HG03565 (cell line): Measurements from ENCODE around the gene LYZL1.
"Not testable (repeated sequence)": the region's sequence is repeated elsewhere in the genome, so short reads cannot be mapped to it uniquely, and the experiment has no call there.

Experiments
- ATAC-seq: cut with Tn5 transposase; IDR thresholded peaks from one replicate; pipeline ENCODE4 v1.9.1; 2021; ENCODE audit warnings: mild to moderate bottlenecking, moderate library complexity; ENCODE audit not compliant: unreplicated experiment

Gene LYZL1

GRCh38 chr10:29288906-29289305 lies at the start of gene LYZL1:
TSS of gene LYZL1 (plus strand) at chr10:29289070. CDS start at chr10:29291868, 2,798 bp downstream.
- ATAC-seq = not testable (repeated sequence)

DNA sequence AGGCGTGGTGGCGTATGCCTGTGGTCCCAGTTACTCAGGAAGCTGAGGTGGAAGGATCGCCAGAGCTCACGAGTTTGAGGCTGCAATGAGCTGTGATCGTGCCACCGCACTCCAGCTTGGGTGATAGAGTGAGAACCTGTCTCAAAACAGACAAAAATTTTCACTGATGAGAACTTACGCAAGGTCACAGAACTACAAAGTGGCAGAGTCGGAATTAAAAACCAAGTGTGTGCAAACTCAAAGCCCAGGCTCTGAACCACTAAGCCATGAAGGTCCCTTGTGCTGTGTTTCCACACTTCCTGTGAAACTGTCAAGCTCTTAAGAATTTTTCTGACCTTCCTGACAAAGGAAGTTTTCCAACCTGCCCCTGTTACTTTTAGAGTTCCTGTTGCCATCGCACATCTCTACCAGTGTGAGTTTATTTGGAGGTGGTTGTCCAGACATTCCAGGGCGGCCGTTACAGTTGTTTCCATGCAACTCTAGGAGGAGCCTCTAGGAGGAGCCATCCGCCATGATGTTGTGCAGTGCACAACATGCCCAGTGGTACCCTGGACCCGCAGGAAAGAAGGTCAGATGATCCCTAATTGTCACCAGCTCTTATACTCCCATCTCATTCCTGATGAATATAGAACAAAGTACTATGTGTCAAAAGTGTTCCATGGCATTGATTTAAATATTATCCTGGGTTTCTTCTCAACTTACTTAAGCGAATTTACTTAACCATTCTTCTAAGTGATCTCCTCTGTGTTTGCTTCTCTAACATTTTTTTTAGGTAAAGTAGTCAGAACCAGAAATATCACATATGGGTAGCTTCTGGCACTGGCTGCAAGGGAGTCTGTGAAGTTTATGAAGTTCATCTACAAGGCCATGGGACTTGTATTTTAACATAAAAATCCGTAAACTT lies 49.0 kb upstream of the LYZL1 start:
- ATAC-seq = no peak

- no peak for ATAC-seq
Measured at GRCh38 chr10:29240986-29241660, 47.7 kb upstream of the LYZL1 start.

- ATAC-seq = no peak
Measured at GRCh38 chr10:29241925-29242324, 46.9 kb upstream of the LYZL1 start.

GRCh38 chr10:29243066-29243465 lies 45.8 kb upstream of the LYZL1 start:
- no peak for ATAC-seq

GRCh38 chr10:29243750-29244149 lies 45.1 kb upstream of the LYZL1 start:
- ATAC-seq = no peak

DNA sequence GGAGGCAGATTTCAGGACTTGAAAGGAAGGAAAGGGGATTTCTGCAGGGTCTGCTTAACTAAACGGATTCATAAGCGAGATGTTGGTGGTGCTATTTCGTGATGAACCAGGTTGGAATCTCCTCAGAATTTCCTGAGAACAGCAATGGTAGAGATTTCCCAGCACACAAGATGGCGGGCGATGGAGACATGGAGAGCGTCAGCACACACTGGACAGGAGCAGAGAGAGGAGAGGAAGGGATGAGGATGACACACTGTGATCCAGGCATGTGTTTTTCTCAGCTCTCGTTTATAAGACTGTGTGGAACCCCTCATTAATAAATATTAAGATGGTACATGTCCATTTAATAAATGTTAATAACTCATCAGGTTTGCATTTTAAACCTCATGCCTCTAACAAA lies 43.9 kb upstream of the LYZL1 start:
- no peak for ATAC-seq

- ATAC-seq = no peak
Measured at GRCh38 chr10:29245476-29245875, 43.4 kb upstream of the LYZL1 start.

GRCh38 chr10:29246449-29246848 lies 42.4 kb upstream of the LYZL1 start:
- ATAC-seq = no peak

DNA sequence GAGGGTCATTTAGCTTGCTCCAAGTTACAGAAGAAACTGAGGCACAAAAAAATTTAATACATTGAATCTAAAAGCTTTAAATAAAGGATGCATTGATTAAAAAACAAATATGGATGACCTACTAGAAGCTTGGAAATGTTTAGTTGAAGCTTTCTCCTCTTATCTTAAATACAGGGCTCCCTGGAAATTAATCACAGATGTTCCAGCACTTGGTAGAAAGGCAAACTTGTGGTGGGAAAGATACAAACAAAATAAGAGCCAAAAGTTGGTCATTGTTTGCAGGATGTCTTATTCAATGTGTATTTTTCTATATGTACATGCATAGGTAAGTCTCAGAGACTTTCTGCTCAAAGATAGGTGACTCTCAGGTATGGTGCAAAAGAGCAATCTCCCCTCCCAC lies 40.7 kb upstream of the LYZL1 start:
- no peak for ATAC-seq

GRCh38 chr10:29249018-29249417 lies 39.9 kb upstream of the LYZL1 start:
- no peak for ATAC-seq

GRCh38 chr10:29250066-29250465 lies 38.8 kb upstream of the LYZL1 start:
- ATAC-seq = no peak

GRCh38 chr10:29252811-29253689 lies 35.8 kb upstream of the LYZL1 start:
- no peak for ATAC-seq

- no peak for ATAC-seq
Measured at GRCh38 chr10:29253690-29254029, 35.2 kb upstream of the LYZL1 start.

- ATAC-seq = no peak
Measured at GRCh38 chr10:29254123-29255046, 34.5 kb upstream of the LYZL1 start.

GRCh38 chr10:29255104-29255503 lies 33.8 kb upstream of the LYZL1 start:
- ATAC-seq = no peak

DNA sequence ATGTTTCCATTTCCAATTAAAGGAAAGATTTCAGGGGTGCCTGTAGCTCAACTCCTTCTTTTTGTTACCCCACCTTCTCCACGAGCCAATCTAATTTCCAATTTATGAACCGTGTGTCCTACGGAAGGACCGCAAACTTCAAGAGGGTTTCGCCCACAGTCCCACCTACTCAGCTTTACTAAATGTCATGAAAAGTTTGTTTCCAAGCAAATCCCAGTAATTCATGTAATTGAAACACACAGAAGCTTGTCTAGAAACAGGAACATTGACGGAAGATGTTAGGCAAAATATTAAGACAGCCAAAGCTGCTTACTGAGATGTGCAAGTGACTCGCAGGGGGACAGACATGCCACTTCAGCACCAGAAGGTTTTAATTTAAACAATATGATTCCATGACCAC lies 32.9 kb upstream of the LYZL1 start:
- no peak for ATAC-seq

DNA sequence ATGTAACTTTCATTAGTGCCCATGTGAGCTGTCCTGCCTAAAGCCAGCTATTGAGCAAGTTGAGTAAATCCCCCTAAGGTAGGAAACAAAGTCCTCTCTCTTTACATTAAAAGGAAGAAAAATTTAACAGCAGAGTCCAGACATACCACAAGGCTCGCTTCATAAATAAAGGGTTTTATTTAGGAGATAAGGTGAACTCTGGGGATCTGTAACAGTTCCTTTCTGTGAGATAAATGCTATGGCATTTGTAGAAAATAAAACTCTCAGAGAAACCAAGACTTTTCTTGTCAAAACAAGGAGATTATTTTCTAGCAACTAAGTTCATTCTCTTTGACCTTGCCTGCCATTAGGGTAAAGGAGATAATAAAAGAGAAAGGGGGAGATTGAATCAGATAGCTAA lies 32.3 kb upstream of the LYZL1 start:
- ATAC-seq = no peak

DNA sequence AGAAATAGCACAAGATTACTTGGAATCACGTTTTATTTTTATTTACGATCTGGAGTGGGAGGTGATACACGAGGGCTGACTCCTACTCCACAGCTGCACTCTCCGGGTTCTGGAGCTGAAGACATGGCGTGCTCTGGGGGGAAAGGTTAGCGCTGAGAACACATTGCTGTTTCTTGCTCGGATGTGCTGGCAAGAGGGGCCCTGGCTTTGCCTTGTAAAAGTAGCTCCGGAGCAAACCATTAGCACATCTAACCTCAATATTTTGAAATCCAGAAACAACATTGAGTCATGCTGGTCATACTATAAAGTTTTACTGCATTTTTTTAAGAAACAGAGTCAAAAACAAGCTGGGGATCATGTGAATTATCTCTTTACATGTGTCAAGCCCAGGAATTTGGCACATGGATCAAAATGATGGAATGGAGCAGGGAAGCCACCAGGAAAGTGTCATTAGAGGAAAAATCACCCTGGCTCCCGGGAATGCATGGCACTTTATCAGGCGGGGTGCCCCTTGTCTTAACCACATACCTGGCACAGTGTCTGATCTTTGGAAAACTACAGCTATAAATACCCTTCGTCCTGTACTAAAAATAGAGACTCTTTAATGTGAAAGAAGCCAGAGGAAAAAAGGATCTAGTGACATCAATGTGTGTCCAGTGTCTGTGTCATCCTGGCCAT lies 31.6 kb upstream of the LYZL1 start:
- no peak for ATAC-seq

DNA sequence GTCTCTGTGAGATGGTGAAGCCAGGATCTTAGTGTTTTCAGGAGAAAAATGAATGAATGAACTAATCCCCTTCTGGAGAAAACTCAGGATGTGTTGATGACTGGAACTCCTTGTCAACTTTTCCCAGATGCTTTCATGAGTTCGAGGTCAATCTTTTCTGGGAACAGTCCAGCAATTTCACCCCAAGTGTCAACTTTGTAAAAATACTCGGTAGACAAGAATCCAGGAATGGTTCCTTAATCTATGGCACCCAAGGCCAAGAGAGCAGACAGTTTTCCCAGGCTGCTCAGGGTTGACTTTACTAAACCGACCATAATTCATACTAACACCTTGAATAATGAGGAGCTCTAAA lies 31.1 kb upstream of the LYZL1 start:
- no peak for ATAC-seq
